ENCODE data around the gene ALAS1. TPM values are rescaled to one million over a fixed set of nuclear protein-coding genes. Genes with fewer than 3 reads are reported as not detected.

ALAS1 gene
- total RNA-seq, result 27.1 and 32.8 TPM in 2 replicates

DNA sequence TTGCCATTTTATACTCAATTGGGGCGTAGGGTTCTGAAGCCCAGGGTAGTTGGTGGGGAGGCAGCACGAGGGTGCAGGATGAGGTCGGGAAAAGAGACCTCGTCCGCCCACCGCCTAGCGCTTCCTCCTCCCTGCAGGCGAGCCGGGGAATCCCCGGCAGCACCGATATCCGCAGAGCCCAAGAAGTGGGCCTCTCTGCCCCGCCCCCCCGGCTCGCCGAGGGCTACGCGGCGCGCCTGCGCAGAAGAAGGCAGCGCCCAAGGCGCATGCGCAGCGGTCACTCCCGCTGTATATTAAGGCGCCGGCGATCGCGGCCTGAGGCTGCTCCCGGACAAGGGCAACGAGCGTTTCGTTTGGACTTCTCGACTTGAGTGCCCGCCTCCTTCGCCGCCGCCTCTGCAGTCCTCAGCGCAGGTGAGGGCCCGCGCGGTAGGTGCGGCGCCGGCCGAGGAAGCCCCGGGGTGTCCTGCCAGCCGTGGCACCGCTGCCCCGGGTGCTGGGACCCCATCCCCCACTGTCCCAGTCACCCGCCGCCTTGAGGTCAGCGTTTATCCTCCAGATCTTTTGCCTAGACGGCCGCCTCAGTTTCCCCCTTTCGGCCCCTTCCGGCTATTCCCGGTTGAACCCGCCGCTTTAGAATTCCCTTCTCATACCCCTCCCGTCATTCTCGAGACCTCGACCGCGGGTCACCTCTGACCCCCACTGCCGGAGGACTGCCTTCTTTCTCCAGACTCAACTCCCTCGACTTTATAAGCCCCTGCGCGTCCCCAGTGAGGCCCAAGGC lies at the start of gene ALAS1:
Gene ALAS1, plus strand, starts transcription at position 319 of the 784 bp plus-strand sequence. CDS start 1,082 bp downstream, outside the sequence.

DNA sequence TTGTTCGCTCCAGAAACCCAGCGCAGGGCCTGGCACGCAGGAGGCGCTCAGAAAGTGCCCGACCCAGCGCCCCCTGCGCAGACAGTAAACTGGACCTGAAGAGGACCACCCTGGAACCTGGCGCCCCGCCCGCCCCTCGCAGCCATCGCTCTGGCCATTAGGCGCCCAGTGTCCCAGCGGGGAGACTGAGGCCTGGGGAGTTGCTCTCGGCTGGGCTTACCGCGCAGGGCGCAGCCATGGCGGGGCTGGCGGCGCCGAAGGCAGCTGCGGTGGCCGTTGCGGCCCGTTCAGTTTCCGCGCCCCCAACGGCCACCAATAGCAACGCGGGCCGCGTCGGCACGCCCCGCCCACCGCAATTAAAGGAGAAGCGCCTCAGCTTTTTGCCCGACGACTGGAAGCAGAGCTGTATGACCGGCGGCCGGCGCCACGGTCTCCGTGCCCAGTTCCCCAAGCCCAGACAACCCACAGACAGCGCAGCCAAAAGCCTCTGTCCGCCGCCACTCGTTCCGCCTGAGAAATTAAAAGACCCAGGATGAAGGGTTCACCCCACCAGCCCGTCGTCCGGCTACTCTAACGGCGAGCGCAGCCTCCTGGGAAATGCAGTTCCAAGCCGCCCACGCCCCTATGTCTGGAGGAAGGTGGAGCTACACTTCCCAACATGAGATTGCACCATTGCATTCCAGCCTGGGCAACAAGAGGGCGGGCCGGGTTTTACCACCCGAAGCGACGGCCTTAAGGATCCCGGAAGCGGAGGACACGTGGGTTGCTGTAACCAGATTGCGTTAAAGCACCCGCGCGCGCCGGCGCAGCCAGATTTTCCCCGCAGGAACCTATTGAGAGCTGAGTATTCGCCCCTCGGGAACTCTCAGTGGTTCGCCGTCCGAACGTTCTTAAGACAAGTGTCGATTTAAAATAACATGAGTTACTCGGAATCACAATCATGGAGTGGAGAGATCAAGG lies 43.5 kb upstream of the ALAS1 start, which contains the start of gene POC1A:
Gene POC1A, minus strand, starts transcription at position 289 of the 960 bp plus-strand sequence. Its CDS starts 51 bp downstream, at position 238.

DNA sequence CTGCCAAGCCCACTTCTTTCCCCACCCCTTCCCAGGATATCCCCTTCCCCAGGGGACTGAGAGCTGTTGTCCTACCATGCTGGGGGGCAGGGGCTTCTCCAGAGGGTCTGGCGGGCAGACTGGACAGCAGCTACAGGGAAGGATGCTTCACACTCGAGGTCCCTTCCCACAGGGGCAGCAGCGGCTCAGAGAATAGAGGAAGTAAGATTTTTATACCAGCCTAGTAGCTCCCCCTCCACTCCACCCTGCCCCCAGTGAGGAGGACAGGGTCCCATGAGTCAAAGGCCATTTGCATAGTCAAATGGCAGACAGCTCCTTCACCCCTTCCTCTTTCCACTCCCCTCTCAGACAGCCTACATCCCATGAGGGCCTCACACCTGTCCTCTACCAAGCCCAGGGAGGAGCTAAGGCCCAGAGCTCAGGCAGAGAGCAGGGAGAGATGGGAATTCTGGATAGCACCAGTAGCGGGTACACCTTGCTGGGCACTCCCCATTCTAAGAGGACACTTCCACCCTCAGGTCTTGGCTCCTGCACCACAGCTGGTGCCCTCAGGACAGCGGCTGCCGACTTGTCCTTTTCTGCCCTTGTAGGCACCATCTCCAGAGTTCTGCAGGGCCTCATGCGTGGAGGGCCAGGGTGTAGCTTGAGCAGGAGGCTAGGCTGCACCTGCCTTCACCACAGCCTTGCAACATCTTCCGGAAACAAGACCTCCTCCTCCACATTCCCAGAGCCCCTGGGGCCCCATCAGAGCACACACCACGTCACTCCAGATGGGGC lies 27.7 kb downstream of the ALAS1 start, which contains the start of gene TLR9:
Gene TLR9, minus strand, starts transcription at position 194 of the 777 bp plus-strand sequence. Its CDS starts 116 bp downstream, at position 78.

DNA sequence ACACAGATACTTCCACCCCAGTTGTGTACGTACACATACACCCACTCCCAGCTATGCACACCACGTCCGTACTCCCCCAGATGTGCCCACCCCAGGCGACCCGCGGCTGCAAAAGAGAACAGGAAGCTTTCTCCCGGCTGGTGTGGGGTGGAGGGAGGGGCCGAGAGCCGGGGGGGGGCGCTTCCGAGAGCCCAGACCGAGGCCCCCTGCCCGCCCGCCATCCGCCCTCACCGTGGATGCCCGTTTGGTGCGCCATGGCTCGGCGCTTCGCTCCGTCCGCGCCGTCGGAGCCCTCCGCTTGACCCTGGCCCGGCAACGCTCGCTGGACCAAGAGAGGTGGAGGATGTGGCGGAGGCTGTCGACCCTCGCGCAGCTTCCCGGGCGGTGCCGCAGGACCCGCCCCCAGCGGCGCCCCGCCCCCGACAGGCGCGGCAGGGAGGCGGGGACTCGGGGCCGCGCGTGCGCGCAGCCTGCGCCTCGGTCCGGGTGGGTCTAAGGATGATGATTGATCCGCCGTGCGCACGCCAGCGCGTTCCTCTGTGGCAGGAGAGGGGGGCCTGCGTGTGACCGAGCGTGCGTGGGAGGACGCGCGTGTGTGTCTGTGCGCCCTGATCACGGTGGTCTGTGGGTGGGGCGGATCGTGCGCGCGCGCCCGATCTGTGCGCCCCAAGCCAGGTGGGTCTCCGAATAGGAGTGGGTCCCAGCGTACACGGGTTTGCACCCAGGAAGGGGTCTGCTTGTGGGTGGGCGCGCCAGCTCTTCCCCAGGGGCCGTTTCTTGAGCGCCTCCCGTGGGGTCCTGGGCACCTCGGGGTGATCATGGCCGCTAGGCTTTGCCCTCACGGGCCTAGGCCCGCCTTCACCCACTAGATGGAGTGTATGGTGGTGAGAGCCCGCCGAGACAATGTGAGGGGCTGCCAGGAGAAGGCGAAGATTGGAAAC lies 41.1 kb downstream of the ALAS1 start, which contains the start of gene TWF2:
Gene TWF2, minus strand, starts transcription at position 398 of the 941 bp plus-strand sequence. Its CDS starts 142 bp downstream, at position 256.

DNA sequence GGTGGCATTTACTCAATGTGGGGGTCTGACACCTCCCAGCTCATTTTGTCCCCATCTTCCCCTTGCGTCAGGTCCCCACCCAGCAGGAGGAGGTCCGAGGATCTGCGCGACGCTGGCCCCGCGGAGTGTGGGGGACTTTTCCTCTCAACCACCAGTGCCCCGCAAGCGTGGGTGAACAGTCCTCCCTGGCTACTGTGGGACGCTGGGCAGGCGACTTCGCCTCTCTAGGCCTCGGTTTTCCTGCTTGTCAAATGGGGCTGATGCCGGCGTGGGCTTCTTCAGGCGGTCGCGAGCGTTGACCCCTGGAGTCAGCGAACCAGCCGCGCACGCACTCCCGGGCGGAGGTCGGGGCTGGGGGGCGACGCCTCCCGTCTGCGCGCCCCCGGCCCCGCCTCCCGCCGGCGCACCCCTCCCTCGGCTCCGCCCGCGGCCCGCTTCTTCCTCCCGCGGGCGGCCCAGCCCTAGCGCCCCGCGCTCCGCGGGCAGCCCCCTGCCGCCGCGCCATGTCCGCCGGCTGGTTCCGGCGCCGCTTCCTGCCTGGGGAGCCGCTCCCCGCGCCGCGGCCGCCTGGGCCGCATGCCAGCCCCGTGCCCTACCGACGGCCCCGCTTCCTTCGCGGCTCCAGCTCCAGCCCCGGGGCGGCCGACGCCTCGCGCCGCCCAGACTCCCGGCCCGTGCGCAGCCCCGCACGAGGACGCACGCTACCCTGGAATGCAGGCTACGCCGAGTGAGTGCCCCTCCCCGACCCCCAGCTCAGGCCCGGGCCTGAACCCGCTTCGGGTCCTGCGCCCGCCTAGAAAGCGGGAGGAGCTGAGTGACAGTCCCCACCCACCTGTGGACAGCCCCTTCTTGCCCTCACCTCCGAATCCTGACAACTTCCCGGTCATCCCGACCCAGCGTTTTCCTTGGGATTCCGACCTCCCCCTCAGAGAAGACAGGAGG lies 47.6 kb downstream of the ALAS1 start, which contains the start of gene PPM1M:
Gene PPM1M, plus strand, starts transcription at position 438 of the 942 bp plus-strand sequence. Its CDS starts 66 bp downstream, at position 504.

Other genes with a start within 250 kb of the ALAS1 start
- gene GPR62, start 242.8 kb upstream of the ALAS1 start, total RNA-seq, result under 0.01 TPM in 1 of 2 replicates, not detected in the other
- 35.0 and 66.1 TPM in 2 replicates for gene PCBP4, start 230.7 kb upstream of the ALAS1 start, total RNA-seq
- 16.9 and 24.5 TPM in 2 replicates for gene ABHD14B, start 224.1 kb upstream of the ALAS1 start, total RNA-seq
- 6.5 and 16.6 TPM in 2 replicates for gene ABHD14A, start 223.1 kb upstream of the ALAS1 start, total RNA-seq
- gene ACY1, start 214.6 kb upstream of the ALAS1 start, total RNA-seq, result 64.8 and 86.5 TPM in 2 replicates
- gene RPL29, start 202.3 kb upstream of the ALAS1 start, total RNA-seq, result 1,134 and 1,150 TPM in 2 replicates
- gene DUSP7, start 141.6 kb upstream of the ALAS1 start, total RNA-seq, result 5.9 and 10.9 TPM in 2 replicates
- 2.3 and 21.1 TPM in 2 replicates for gene POC1A, start 43.7 kb upstream of the ALAS1 start, total RNA-seq
- not detected in 2 replicates for gene TLR9, start 27.5 kb downstream of the ALAS1 start, total RNA-seq
- gene TWF2, start 41.0 kb downstream of the ALAS1 start, total RNA-seq, result 60.3 and 100 TPM in 2 replicates
- 18.3 and 18.8 TPM in 2 replicates for gene PPM1M, start 47.6 kb downstream of the ALAS1 start, total RNA-seq
- 51.0 and 79.8 TPM in 2 replicates for gene WDR82, start 80.5 kb downstream of the ALAS1 start, total RNA-seq
- 2.8 and 8.8 TPM in 2 replicates for gene GLYCTK, start 89.7 kb downstream of the ALAS1 start, total RNA-seq
- 0.96 and 2.0 TPM in 2 replicates for gene DNAH1, start 118.2 kb downstream of the ALAS1 start, total RNA-seq
- 41.2 and 61.9 TPM in 2 replicates for gene BAP1, start 211.8 kb downstream of the ALAS1 start, total RNA-seq
- 1.7 and 2.1 TPM in 2 replicates for gene PHF7, start 212.5 kb downstream of the ALAS1 start, total RNA-seq
- under 0.01 TPM in 2 replicates for gene SEMA3G, start 246.9 kb downstream of the ALAS1 start, total RNA-seq